ENCODE data around the gene PDZD2. TPM values are rescaled to one million over a fixed set of nuclear protein-coding genes. Genes with fewer than 3 reads are reported as not detected.

Gene PDZD2
- total RNA-seq, 2 donors from 2014 or later: 4.5 to 15.7 TPM

- H3K27me3 ChIP-seq (replicated peaks; ENCODE audit: insufficient read depth): no peaks in the 10 kb centered on the region
- DNase-seq (ENCODE audit: low spot score) (no peak), ATAC-seq (ENCODE audit: insufficient number of reproducible peaks, low FRiP score, low read depth) (no peak)
- no peaks in the 10 kb centered on the region for H3K4me1 ChIP-seq (ENCODE audit: control insufficient read depth in 1 of 2, low read depth in 2 of 2)
- H3K27ac ChIP-seq: no peak overlapping the region
- no peak for TF ChIP-seq CTCF (IDR thresholded peaks at IDR 0.05)
- H3K4me3 ChIP-seq: no peak overlapping the region
- H3K36me3 ChIP-seq: no peaks in the 10 kb centered on the region
- no peaks in the 10 kb centered on the region for H3K9me3 ChIP-seq
Observed at GRCh38 chr5:31698673-31699072, 59.7 kb downstream of the PDZD2 start.

- no peaks in the 10 kb centered on the region for H3K27me3 ChIP-seq (replicated peaks; ENCODE audit: insufficient read depth)
- no peaks in the 10 kb centered on the region for H3K9me3 ChIP-seq
- TF ChIP-seq CTCF (IDR thresholded peaks at IDR 0.05): no peak
- H3K4me3 ChIP-seq: no peak overlapping the region
- no peaks in the 10 kb centered on the region for H3K36me3 ChIP-seq
- H3K4me1 ChIP-seq (ENCODE audit: control insufficient read depth in 1 of 2, low read depth in 2 of 2): no peaks in the 10 kb centered on the region
- DNase-seq (ENCODE audit: low spot score) (no peak), ATAC-seq (ENCODE audit: insufficient number of reproducible peaks, low FRiP score, low read depth) (no peak)
- no peak overlapping the region for H3K27ac ChIP-seq
Observed at GRCh38 chr5:31701642-31702299, 62.8 kb downstream of the PDZD2 start.

- no peak for ATAC-seq (ENCODE audit: insufficient number of reproducible peaks, low FRiP score, low read depth)
- DNase-seq (ENCODE audit: low spot score): no peak
- H3K9me3 ChIP-seq: no peaks in the 10 kb centered on the region
- no peak overlapping the region for H3K4me3 ChIP-seq
- H3K27ac ChIP-seq: no peak overlapping the region
- H3K4me1 ChIP-seq (ENCODE audit: control insufficient read depth in 1 of 2, low read depth in 2 of 2): no peaks in the 10 kb centered on the region
- H3K36me3 ChIP-seq: no peaks in the 10 kb centered on the region
- no peak for TF ChIP-seq CTCF (IDR thresholded peaks at IDR 0.05)
- H3K27me3 ChIP-seq (replicated peaks; ENCODE audit: insufficient read depth): no peaks in the 10 kb centered on the region
Observed at GRCh38 chr5:31702712-31703111, 63.8 kb downstream of the PDZD2 start.

- Histone ChIP-seq H3K27me3 (replicated peaks; ENCODE audit: insufficient read depth) (no peaks in the 10 kb centered on the region), H3K36me3 (no peaks in the 10 kb centered on the region), H3K4me3 (no peak overlapping the region), H3K27ac (no peak overlapping the region), H3K4me1 (ENCODE audit: control insufficient read depth in 1 of 2, low read depth in 2 of 2) (no peaks in the 10 kb centered on the region), H3K9me3 (no peaks in the 10 kb centered on the region)
- ATAC-seq (ENCODE audit: insufficient number of reproducible peaks, low FRiP score, low read depth) (no peak), DNase-seq (ENCODE audit: low spot score) (no peak)
- no peak for TF ChIP-seq CTCF (IDR thresholded peaks at IDR 0.05)
Observed at GRCh38 chr5:31703757-31704156, 64.8 kb downstream of the PDZD2 start.

- no peaks in the 10 kb centered on the region for H3K9me3 ChIP-seq
- TF ChIP-seq CTCF (IDR thresholded peaks at IDR 0.05): no peak
- ATAC-seq (ENCODE audit: insufficient number of reproducible peaks, low FRiP score, low read depth): no peak
- no peaks in the 10 kb centered on the region for H3K36me3 ChIP-seq
- H3K27me3 ChIP-seq (replicated peaks; ENCODE audit: insufficient read depth): no peaks in the 10 kb centered on the region
- DNase-seq (ENCODE audit: low spot score): no peak
- H3K4me3 ChIP-seq: no peak overlapping the region
- no peaks in the 10 kb centered on the region for H3K4me1 ChIP-seq (ENCODE audit: control insufficient read depth in 1 of 2, low read depth in 2 of 2)
- H3K27ac ChIP-seq: no peak overlapping the region
Observed at GRCh38 chr5:31706186-31706585, 67.3 kb downstream of the PDZD2 start.
